ENCODE data around the gene QPCT.

The QPCT gene

GRCh38 chr2:37342591-37343220, 1.7 kb upstream of the QPCT start:
- DNase-seq (ENCODE audit: low spot score) = no peak
- TF ChIP-seq CTCF (conservative IDR thresholded peaks at IDR 0.05; ENCODE audit: low read depth) = no peak
- CTCF ChIA-PET = interaction anchor here (1.0 kb wide), 1 partner anchor 56 kb away, joined by 4 read pairs; no protein-coding TSS in a partner anchor
- H3K27ac ChIP-seq = no peak overlapping the region
- POLR2A ChIA-PET (ENCODE audit: low non-redundant PET) = no interaction called here

- H3K27ac ChIP-seq = no peak overlapping the region
- CTCF ChIA-PET = interaction anchor here (0.7 to 1.0 kb wide), 2 partner anchors 53 to 57 kb away, joined by 3 to 4 read pairs; no protein-coding TSS in a partner anchor
- TF ChIP-seq CTCF (conservative IDR thresholded peaks at IDR 0.05; ENCODE audit: low read depth) = no peak
- POLR2A ChIA-PET (ENCODE audit: low non-redundant PET) = interaction anchor here (0.7 kb wide), 1 partner anchor 240 kb away, joined by 3 read pairs; no protein-coding TSS in a partner anchor
- DNase-seq (ENCODE audit: low spot score) = peak; percentile 31
These were observed 644 bp upstream of the QPCT start for GRCh38 chr2:37343537-37344434.

DNA sequence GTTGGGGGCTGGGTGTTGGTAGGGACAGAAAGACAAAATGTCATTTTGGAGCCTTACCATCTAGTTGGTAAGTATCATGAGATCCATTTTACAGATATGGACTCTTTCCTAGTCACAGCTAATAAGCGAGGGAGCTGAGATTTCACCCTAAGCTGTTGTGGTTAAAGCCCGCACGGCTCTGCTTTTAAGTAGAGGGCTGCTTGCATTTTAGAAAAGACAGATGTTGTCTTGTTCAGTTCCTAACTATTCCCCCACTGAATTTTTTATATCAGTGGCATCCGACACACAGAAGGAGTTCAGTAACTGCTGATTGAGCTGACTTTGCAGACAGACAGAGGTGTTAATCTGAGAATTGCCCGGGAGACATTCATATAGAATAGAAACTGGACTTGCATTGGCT, 3.7 kb downstream of the QPCT start:
- CTCF ChIA-PET = no interaction called here
- H3K27ac ChIP-seq = no peak overlapping the region
- no peak for TF ChIP-seq CTCF (conservative IDR thresholded peaks at IDR 0.05; ENCODE audit: low read depth)
- no peak for DNase-seq (ENCODE audit: low spot score)
- POLR2A ChIA-PET (ENCODE audit: low non-redundant PET) = no interaction called here

- no peak overlapping the region for H3K27ac ChIP-seq
- no peak for TF ChIP-seq CTCF (conservative IDR thresholded peaks at IDR 0.05; ENCODE audit: low read depth)
- POLR2A ChIA-PET (ENCODE audit: low non-redundant PET) = no interaction called here
- DNase-seq (ENCODE audit: low spot score) = no peak
- CTCF ChIA-PET = no interaction called here
These were observed 4.9 kb downstream of the QPCT start for GRCh38 chr2:37349231-37349860.

DNA sequence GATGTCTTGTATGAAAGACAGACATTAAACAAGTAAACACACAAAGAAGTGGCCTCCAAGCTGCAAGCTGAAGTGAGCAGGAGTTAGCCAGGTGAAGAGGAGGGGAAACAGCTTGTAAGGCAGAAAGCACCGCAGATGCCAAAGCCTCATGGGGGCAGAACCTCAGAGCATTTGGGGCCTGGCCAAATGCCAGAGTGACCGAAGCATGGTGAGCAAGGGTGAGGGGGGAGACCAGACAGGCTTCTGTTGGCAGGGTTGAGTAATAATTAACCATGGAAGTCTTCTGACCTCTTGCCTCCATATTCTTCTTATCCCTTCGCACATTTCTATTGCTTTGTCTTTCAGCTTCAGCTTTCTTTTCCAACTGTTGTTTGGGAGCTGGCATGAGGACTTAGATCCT, 5.6 kb downstream of the QPCT start:
- POLR2A ChIA-PET (ENCODE audit: low non-redundant PET) = no interaction called here
- no peak for DNase-seq (ENCODE audit: low spot score)
- CTCF ChIA-PET = no interaction called here
- H3K27ac ChIP-seq = no peak overlapping the region
- no peak for TF ChIP-seq CTCF (conservative IDR thresholded peaks at IDR 0.05; ENCODE audit: low read depth)

DNA sequence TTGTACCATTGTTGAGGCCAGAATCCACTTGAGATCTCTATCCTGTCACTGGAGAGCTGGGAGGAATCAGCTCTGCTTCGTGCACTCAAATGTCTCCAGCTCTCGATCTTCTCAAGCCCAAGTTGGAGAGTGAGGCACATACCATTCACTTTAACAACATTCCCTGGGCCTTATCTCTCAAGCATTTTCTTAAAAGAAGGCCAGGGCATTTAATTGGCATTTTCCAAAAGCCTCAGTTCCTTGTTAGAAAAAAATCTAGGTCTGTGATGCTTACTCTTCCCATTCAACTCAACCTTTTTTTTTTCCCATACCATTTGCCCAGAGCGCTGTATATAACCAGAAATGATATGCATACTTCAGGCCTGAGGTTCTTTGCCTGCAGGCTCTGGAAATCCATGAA, 10.1 kb downstream of the QPCT start:
- ChIA-PET POLR2A (ENCODE audit: low non-redundant PET) (no interaction called here), CTCF (no interaction called here)
- no peak for DNase-seq (ENCODE audit: low spot score)
- H3K27ac ChIP-seq = no peak overlapping the region
- TF ChIP-seq CTCF (conservative IDR thresholded peaks at IDR 0.05; ENCODE audit: low read depth) = no peak
